ENCODE measurements around the gene LYPD5.
A peak's percentile ranks its signal among the peaks of the same experiment; 100 is the strongest.
"Not testable (repeated sequence)": the region's sequence is repeated elsewhere in the genome, so short reads cannot be mapped to it uniquely, and the experiment has no call there.

Gene LYPD5

DNA sequence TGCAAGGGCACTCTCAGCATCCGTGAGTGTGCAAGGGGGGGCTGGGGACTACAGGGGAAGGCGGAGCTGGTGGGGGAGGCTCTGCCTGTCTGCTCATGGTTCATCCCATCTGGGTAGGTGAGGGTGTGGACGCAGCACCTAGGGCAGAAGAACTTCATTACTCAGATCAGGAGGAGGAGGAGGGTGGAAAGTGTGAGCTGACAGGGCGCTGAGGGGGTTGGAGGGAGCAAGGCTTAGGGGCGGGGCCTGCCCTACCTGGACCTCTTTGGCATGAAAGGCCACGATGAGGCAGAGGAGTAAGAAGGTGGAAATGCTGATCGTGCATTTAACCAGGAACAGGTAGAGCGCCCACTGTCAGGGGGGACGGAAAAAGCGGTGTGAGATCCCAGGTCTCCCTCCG is 26.0 kb downstream of the LYPD5 start:
- DNase-seq = no peak

DNA sequence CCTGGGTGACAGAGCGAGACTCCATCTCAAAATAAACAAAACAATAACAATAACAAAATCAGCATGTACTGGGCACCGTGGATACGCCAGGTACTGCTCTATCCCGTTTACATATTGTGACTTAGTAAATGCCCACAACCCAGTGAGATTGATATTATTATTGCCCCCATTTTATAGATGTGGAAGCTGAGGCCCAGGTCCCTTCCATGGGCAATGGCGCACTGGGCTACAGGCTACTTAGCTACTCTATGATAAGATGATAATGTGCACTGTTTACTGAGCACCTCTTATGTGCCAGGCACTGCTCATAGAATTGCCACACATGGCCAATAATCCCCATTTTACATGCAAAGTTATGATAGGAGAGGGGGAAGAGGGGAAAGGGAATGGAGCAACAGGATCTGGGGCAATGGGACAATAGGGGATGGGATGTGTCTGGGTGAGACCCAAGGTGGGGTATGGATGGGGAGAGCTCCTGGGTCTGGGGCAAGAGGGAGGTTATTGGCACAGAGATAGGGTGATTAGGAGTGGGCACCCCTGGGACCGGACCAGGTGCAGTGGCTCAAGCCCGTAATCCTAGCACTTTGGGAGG is 26.9 kb downstream of the LYPD5 start:
- no peak for DNase-seq

DNA sequence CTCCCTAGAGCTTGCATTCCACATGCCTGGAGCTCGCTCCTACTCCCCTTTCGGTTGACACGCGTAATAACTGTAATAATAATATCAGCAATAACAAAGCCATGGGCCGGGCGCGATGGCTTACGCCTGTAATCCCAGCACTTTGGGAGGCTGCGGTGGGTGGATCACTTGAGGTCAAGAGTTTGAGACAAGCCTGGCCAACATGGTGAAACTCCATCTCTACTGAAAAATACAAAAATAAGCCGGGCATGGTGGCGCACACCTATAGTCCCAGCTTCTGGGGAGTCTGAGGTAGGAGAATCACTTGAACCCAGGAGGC is 27.3 kb downstream of the LYPD5 start:
- DNase-seq = not testable (repeated sequence)

DNA sequence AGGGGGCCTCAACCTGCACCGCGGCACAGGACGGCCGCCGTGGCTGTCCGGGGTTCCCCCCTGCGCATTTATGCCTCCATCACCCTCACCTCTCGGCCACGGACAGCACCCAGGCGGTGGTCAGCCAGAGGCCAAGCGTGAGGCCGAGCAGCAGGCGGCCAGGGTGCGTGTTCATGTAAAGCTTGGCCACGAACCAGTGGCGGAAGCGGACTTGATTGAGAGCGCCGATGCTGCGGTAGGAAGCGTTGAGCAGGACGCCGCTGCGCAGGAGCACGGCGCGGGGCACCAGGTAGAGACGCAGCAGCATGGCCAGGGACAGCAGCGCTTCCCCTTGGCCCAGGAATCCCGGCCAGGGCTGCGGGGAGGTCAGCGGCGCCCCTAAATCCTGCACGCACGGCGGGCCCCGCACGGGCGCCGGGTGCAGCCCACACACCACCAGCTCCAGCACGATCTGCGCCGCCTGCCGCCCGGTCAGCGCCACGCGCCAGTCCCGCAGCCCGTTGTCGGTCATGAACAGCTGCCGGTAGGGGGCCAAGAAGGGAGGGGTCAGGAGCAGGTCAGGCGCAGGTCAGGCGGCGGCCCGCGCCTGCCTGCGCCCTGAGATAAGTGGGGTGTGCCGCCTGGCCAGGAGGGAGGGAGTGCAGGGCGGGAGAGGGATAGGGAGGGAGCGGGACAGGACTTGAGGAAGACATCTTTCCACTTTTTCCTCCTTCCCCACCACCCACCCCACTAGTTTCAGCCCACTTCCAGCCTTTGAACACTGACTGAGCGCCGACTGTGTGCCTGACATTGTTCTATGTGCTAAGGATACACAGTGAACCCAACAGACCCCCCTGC is 27.9 kb downstream of the LYPD5 start:
- DNase-seq = no peak

DNA sequence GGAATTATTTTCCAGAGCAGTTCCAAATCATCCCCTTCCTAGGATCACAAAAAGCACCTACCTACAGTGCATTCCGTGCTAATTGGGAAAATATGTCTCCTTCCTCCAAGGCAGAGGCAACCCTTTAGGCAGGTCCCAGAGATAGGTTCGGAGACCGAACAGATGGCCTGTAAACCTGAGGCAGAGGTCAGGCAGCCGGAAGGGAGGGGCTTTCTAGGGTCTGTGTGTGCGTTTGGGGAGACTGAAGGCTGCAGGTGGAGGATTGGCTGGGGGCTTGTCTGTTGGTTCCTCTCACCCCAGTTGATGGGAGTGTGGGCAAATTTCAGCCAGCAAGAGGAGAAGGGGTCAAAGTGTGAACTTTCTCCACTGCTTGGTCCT is 28.5 kb downstream of the LYPD5 start:
- DNase-seq = no peak

DNA sequence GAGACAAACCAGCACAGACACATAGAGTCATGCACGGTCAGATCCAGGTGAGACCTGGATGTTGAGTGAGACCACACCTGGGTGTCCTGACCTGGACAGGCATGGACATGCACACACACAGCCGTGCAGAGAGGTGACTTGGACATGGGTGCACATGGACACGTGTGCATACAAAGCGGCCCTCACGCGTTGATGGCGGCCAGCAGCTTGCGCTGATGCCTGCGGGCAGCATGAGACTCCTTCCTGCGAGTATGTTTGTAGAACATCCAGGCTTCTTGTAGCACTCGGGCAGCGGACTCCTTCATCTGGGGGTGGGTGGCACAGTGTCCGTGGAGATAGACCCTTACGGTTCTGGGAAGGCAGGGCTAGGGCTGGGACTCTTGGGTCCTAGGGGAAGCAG is 33.0 kb downstream of the LYPD5 start:
- DNase-seq = no peak

DNA sequence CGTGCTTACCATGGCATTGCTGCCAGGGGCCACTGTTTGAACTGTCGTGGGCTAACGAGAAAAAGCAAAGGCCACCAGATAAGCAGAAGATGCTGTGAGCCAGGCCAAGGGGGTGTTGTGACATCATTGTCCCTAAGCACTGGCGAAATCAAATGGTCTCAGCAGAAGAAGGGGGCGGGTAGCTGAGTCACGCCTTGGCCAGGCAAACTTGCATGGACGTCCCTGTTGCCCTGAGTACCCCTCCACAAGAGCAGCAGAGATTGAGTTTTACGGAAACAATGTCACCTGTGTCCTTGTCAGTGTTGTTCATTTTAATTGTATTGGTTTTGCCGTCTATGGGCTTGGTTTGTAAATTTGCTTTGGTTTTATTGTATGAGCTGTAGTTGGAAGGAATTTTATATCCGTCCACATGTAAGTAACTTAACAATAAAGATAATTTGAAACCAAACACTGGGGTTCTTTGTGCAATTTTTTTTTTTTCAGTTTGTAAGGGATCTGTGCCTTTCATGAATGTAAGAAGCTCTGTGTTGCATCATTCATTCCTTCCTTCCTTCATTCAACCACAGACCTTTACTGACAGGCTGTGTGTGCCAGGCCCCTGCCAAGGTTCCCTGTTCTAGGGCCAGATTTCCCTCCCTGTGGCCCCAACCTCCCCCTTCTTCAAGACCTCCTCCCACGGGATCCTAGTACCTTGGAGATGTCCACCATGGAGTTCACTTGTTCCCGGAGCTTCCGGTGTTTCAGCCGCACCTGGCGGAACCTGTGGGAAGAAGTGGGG is 33.8 kb downstream of the LYPD5 start:
- DNase-seq = no peak

DNA sequence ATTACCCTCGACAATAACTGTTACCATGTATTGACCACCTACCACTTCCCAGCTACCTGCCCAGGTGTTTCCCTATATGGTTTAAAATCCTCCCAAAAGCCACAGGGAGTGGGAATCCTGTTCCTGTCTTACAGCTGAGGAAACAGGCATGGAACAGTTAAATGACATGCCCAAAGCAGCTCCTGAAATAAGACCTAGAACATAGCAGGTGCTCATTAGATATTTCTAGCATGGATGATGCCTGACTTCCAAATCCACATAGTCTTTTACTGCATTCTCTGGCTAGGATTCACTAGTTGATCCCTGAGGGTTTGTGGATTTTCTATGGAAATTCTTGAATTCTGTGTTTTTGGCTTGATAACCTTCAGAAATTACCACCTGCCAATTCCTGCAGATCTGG is 34.4 kb downstream of the LYPD5 start:
- no peak for DNase-seq

DNA sequence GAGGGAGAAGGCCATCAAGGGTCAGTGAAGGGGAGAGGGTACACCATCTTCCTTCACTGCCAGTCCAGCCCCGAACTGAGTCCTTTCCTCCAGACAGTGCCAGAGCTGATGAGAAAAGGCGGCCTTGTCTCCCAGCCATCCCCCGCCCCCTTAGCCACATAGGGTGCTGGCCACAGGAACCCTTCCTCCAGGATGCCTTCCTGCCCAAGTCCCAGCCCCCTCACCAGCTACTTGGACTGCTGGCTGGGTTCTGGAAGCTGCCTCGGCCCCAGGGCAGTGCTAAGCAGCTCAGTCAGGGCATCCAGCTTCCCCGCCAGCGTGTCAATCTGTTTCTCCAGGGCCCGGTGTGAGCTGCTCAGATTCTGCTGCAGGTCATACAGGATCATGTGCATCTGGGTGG is 34.9 kb downstream of the LYPD5 start:
- DNase-seq = no peak

DNA sequence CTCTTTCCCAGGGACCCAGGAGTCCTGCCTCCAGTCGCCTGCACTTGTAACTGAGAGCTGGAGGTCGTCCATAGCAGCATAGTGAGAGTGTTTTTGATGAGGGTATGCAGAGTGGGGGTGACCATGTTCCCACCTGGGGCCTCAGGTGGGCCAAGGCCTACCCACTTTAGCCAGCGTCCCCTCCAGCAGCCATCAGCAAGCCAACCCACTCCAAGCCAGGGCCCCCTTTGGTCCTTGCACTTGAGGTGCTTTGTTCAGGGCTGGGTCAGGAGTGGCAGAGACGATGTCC is 35.5 kb downstream of the LYPD5 start:
- DNase-seq = no peak

DNA sequence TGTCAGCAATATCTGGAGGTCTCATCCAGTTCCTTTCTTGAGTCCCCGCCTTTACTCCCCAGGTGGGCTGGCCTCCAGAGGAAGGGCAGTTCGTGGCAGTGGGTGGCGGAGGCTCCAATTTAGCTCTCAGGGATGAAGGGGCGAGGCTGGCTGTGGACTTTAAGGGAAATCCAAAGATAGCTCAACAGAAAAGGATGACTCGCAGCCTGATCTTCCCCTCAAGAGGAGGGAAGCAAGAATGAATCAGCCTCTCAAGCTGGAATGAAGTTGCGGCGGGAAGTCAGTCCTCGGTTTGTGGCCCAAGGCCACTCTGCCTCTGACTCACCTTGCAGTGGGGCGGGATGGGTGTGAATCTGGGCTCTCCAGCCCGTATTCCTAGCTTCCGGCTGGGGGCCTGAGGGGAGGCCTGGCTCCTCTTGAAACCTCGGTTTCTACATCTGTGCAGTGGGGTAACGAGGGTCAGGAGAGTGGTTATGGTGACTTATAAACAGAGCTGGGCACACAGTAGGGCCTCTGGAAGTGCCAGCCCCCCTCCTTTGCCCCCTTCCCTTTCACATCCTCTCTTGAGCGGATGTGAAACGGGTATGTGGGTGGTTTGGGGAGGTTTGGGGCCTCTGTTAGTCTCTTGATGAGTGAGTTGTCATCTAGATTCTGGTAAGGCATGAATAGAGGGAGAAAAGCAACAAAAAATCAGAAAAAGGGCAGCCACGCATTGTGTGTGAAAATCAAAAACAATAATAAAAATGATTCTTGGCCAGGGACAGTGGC is 37.0 kb downstream of the LYPD5 start:
- DNase-seq = no peak

DNA sequence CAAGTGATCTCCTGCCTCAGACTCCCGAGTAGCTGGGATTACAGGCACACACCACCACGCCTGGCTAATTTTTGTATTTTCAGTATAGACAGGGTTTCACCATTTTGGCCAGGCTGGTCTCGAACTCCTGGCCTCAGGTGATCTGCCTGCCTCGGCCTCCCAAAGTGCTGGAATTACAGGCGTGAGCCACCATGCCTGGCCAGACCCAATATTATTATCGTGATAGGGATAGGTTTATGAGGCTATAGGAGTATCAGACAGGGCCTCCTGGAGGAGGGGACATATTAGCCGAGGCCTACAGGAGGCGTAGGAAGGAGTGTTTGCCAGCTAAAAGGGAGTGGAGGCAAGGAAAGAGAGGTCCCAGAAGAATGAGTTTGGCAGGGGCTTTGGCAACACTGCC is 37.6 kb downstream of the LYPD5 start:
- not testable (repeated sequence) for DNase-seq

DNA sequence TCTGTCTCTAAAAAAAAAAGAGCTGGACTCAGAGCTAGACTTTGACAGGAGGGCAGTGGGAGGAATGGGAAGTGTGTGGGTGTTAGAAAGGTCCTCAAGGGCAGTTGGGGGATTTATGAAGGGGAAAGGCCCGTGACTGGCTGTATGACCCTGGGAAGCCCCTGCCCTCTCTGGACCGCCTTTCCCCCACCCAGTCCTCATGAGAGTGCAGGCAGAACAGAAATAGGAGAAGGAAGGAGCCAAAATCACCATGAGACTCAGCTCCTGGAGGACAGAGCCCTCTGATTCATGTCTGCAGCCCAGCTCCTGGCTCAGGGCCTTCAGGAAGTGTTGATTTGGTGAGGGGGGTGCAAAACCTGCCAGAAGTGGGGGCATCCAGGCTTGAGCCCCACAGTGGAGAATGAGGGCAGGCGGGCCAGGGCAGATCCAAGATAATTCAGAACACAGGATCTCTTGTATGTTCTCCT is 38.7 kb downstream of the LYPD5 start:
- no peak for DNase-seq

DNA sequence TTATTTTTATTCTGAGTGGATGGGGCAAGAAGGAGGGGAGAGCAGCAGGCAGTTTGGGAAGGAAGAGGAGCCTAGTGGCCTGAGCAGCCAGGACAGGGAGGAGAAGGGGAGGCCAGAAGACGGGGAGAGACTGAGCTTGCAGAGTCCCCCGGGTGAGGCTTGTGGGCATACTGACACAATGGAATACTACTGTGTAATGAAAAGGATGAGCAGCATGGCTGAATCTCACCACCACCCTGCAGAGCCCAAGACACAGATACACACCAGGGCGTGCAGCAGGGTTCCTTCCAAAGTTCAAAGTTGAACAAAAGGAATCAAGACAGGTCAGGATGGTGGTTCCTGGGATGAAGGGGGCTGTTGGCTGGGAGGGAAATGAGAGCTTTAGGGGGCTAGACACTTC is 39.4 kb downstream of the LYPD5 start:
- no peak for DNase-seq

DNA sequence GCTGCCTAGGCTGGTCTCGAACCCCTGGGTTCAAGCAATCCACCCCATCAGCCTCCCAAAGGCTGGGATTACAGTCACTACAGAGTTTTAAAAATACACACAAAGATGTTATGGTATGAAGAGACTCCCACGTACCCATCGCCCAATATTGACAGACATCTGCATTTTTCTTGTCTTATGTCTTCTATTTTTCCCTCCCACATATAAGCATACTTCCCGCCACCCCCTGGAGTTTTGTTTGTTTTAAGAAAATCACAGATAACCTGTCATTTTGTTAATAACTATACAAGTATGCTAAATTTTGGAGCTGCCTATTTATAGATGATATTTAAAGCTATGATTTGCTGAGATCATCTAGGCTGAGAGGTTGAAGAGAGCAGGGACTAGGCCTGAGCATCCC is 41.3 kb downstream of the LYPD5 start:
- DNase-seq = no peak

DNA sequence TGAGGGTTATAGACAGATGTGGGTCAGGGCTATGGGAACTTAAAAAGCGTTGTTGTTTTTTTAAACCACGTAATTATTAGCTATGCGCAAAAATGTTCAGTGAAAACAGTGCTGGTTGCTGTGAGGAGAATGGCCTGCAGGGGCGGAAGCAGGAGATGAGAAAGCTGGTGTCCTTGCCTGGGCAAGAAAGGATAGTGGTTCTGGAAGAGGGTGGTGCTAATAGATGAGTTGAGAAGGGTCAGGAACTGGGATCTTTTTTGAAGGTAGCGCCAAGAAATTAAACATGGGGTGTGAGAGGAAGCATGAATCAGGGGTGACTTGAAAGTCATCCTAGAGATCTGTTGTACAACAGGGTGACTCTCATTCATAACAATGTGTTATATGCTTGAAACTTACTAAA is 42.7 kb downstream of the LYPD5 start:
- no peak for DNase-seq

DNA sequence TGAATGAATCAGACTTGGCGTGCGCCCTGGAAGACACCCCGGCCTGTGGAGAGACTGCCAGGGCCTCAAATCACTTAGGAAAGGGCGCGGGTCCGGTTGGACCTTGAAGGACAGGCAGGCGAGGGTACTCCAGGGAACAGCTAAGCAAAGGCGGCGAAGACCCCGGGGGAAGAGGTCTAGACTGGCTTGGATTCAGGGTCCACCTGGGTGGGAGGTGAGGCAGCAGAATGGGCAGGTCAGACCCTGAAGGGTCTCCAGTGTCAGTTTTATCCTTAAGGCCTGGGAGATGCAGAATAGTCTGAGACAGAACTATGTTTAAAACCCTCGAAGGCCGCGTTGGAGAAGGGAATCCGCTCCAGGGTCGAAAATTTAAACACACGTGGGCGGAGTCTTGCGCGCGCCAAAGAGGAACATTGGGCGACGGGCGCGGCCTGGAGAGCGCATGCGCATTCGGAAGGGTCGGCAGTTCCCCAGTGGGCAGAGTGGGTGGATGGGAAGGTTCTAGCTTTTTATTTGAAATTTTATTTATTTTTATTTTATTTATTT is 46.9 kb downstream of the LYPD5 start:
- DNase-seq = peak; percentile 74

DNA sequence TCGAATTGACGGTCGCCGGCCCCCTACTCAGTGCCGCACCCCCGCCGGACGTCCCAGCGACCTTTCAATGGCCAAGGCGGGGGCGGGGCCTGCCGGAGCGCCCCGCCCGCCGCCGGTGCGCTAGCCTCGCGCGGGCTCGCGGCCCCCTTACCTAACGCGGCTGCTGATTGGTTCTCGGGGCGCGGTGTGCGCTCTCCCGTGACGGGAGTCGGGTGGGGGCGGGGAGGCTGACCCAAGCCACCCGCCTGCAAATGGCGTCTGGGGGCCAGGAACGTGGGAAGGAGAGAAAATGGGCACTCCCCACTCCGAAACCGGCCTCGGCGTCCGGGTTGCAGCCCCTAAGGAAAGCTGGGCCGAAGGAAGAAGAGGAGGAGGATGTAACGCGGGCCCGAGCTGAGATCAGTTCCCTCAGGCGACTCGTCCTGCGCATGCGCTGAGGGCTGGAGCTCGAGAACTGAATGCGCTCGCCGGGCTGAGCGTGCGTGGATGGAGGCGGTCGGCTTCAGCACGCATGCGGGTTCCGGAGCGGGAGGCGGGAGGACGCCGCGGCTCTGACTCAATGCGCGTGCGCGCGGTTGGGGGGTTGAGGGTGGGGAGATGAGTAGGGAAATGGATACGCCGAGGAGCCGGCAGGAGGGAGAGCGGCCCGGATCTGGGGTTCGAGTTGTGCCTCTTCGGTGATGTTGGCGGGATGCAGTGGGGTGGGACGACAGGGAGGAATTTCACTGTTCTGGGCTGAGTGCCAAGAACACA is 47.6 kb downstream of the LYPD5 start, which contains the start of gene SMG9:
TSS of gene SMG9 (minus strand) at position 460 of the 753 bp plus-strand sequence. CDS start 4,221 bp downstream, outside the sequence.
- peak; percentile 100 for DNase-seq

DNA sequence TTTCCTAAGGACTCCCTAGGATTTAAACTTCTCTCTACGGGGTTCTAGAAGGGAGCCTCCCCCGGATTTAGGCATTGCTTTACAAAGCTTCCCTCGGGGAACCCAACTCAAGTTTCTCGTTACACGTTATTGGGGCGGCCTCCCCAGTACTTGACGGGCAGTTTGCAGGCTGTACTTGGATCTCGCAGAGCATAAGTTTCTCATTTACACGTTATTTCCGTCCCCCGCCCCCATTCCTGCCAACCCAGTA is 48.1 kb downstream of the LYPD5 start:
- no peak for DNase-seq

DNA sequence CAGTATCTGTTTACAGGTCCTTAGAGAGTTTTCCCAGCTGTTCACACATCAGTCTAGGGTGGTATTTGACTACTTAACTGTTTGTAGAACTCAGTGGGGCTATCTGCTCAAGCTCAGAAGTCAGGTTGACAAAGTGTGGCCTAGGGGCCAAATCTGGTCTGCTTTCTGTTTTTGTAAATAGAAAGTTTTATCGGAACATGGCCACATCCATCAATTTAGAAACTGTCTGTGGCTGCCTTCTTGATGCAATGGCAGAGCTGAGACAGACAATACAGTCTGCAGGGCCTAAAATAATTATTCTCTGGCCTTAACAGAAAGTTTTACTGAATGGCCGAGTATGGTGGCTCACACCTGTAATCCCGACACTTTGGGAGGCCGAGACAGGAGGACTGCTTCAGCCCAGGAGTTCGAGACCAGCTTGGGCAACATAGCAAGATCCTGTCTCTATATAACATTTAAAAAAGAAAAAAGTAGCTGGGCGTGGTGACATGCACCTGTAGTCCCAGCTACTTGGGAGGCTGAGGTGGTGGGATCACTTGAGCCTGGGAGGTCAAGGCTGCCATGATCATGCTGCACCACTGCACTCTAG is 49.9 kb downstream of the LYPD5 start:
- DNase-seq = no peak

DNA sequence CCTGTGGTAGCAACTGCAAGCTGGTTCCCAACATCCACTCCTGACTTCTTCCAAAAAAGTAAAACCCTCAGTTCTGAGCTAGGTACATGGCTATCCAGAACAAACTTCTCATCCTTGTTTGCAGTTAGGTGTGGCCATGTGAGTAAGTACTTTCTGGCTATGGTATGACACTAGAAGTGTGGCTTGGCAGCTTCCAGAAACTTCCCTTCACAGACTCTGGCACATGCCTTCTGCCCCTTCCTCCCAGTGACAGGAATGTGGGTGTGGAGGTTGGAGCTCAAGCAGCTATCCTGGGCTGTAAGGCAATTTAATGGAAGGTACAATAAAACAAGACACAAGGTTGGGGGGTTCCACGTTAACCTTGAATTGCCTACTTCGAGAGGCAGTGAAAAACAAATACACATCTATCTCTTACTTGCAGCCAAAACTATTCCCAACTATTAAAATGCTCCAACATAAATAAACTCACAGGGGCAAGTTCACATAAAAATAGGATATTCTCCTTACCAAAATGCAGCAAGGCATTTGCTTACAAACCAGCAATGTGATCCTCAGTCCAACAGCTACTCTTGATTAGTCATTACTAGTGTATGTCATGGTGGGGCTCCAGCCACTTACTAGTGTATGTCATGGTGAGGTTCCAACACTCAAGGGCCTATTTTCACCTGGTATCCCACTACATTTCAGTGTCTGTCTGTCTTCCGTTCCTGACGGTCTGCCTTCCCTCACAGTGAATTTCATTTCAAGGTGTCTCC is 50.6 kb downstream of the LYPD5 start:
- no peak for DNase-seq

DNA sequence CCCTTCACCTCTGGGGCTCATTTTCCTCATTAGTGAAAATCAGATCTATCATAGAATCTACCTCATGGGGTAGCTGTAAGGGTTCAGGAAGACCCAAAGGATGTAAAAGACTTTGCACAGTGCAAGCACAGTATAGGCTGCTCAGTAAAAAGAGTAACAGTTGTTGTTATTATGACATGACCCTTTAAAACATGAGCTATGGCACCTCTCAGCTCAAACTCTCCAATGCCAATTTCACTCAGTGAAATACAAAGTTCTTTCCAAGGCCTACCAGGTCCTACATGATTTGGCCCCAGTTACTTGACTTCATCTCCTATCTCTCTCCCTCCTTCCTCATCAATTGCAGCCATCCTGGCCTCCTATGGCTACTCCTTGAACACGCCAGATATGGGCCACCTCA is 52.3 kb downstream of the LYPD5 start:
- no peak for DNase-seq
